HepG2 (cell line): Measurements from ENCODE around the gene HRH3. TPM values are rescaled to one million over a fixed set of nuclear protein-coding genes. Genes with fewer than 3 reads are reported as not detected.

Source experiments
- ARNT2 ChIP-seq: sonication (generic); formaldehyde crosslinking; IDR thresholded peaks from 2 replicates; pipeline ENCODE4 v1.8.0; 2022; ENCODE audit warnings: mild to moderate bottlenecking, low read depth, missing genetic modification reagents, moderate library complexity
- FOXO1 ChIP-seq: sonication (generic); formaldehyde crosslinking; IDR thresholded peaks from 2 replicates; pipeline ENCODE4 v1.4.0; 2020; ENCODE audit warnings: missing genetic modification reagents
- HOXA3 ChIP-seq: sonication (generic); formaldehyde crosslinking; IDR thresholded peaks from 2 replicates; pipeline ENCODE4 v1.5.0; 2020; ENCODE audit warnings: missing genetic modification reagents
- MAFG ChIP-seq: sonication (generic); formaldehyde crosslinking; IDR thresholded peaks from 2 replicates; pipeline ENCODE4 v1.5.1; 2020; ENCODE audit warnings: mild to moderate bottlenecking, missing genetic modification reagents
- MYC ChIP-seq: sonication (generic); formaldehyde crosslinking; IDR thresholded peaks from 2 replicates; pipeline ENCODE4 v1.9.0; 2021; ENCODE audit warnings: missing genetic modification reagents, borderline replicate concordance
- RAD51 ChIP-seq: fragments of 450-650 bp; IDR thresholded peaks from 2 replicates; pipeline ENCODE4 v1.6.1; 2016; ENCODE audit warnings: borderline replicate concordance
- RORA ChIP-seq: sonication (generic); formaldehyde crosslinking; IDR thresholded peaks from 2 replicates; pipeline ENCODE4 v1.5.0; 2020; ENCODE audit warnings: mild to moderate bottlenecking, missing genetic modification reagents, moderate library complexity
- SRY ChIP-seq: sonication (generic); formaldehyde crosslinking; IDR thresholded peaks from 2 replicates; pipeline ENCODE4 v1.8.0; 2022; ENCODE audit warnings: mild to moderate bottlenecking, missing genetic modification reagents
- TAF1 ChIP-seq: sonication (generic); formaldehyde crosslinking; IDR thresholded peaks from 2 replicates; pipeline ENCODE4 v1.4.0; 2020; ENCODE audit warnings: missing genetic modification reagents
- THAP11 ChIP-seq: IDR thresholded peaks from 2 replicates; pipeline ENCODE4 v1.6.1; 2016; ENCODE audit warnings: missing biosample characterization, missing genetic modification reagents
- YY1 ChIP-seq: IDR thresholded peaks from 2 replicates; pipeline ENCODE4 v1.6.1; 2011; ENCODE audit warnings: low read length, low read depth, moderate library complexity, mild to moderate bottlenecking; ENCODE audit not compliant: insufficient read depth, insufficient replicate concordance
- ZBTB10 ChIP-seq: sonication (generic); formaldehyde crosslinking; IDR thresholded peaks from 2 replicates; pipeline ENCODE4 v1.4.0; 2020; ENCODE audit warnings: missing genetic modification reagents, borderline replicate concordance
- ZKSCAN8 ChIP-seq: IDR thresholded peaks from 2 replicates; pipeline ENCODE4 v1.6.1; 2016; ENCODE audit warnings: borderline replicate concordance, missing genetic modification reagents, missing compliant biosample characterization
- ZNF101 ChIP-seq: sonication (generic); formaldehyde crosslinking; IDR thresholded peaks from 2 replicates; pipeline ENCODE4 v1.4.0; 2020; ENCODE audit warnings: mild to moderate bottlenecking, low read depth, missing genetic modification reagents, borderline replicate concordance
- ZNF616 ChIP-seq: sonication (generic); formaldehyde crosslinking; IDR thresholded peaks from 2 replicates; pipeline ENCODE4 v1.5.0; 2020; ENCODE audit warnings: low read depth, mild to moderate bottlenecking, missing genetic modification reagents
- ZNF883 ChIP-seq: sonication (generic); formaldehyde crosslinking; IDR thresholded peaks from 2 replicates; pipeline ENCODE4 v1.5.1; 2020; ENCODE audit warnings: mild to moderate bottlenecking, missing genetic modification reagents; ENCODE audit errors: not compliant biosample characterization
- polyA plus RNA-seq, 8 experiments: library from polyadenylated mRNA; depleted of rRNA in 3 of 8; stranded (reverse) in 7 of 8; unstranded in 1 of 8; fragments of >200 nt; fragmentation: Illumina TruSeq in 4 of 8; extraction: Trizol in 4 of 8; gene quantifications; 2 replicates each; pipeline versions ENCODE4 v1.2.1 to v1.2.3, GENCODE V29; 2011 to 2016; ENCODE audit warnings: low read depth in 4 of 8, missing spikeins in 1 of 8, mixed read lengths in 1 of 8; ENCODE audit not compliant: insufficient read depth in 1 of 8
- total RNA-seq, 5 experiments: library from RNA; depleted of rRNA; stranded (reverse); fragments of >200 nt; fragmentation: Illumina TruSeq; extraction: Trizol; gene quantifications; 2 replicates each; pipeline ENCODE4 v1.2.3, GENCODE V29; 2016; ENCODE audit warnings: low read depth in 1 of 5
- TF ChIP-seq, protein P1 (sequence below): fragments of 450-650 bp; IDR thresholded peaks from 2 replicates; pipeline ENCODE4 v1.6.1; 2017; ENCODE audit warnings: mild to moderate bottlenecking
- TF ChIP-seq, protein P2 (sequence below): sonication (generic); formaldehyde crosslinking; IDR thresholded peaks from 2 replicates; pipeline ENCODE4 v1.4.0; 2020; ENCODE audit warnings: missing genetic modification reagents
- TF ChIP-seq, protein P3 (sequence below): sonication (generic); formaldehyde crosslinking; IDR thresholded peaks from 2 replicates; pipeline ENCODE4 v1.9.0; 2021; ENCODE audit warnings: missing genetic modification reagents, borderline replicate concordance

HRH3 gene
- total and polyA plus RNA-seq, 2 of the 13 experiments (the other 11 are each of a cell fraction or from before 2014, with no cell fraction given) = 0.18 TPM; not detected in 1

DNA sequence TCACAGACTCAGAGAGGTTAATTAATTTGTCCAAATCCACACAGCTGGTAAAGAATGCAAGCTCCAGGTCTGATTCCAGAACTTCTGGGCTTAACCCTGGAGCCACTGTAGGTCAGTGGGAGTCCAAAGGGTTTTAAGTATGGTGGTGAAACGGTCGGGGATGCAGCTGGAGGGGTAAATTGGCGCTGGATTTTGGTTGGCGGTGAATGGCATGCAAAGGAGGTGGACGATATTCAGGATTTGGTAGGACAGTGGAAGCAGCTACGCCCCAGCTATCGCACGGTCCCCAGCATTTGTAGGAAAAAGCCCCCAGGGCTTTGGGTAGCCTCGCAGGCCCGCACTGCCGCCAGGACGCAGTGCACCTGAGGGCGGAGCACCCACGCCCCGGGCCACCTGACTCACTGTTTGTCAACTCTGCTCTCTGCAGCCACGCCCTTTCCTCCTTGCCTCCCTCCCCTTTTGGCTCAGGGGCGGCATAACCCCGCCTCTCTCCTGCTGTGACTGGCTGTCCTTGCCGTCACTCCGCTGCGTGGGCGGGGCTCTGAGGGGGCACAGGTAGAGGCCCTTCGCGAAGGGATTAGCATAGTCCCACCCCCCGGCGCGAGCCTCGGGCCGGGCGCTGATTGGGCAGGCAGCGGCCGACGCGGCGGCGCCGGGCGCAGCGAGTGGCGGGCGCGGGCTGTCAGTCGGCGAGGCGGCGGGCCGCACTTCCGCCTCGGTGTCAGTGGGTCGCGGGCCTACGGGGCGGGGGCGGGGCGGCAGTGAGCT is 17.9 kb upstream of the HRH3 start, which contains the start of gene OSBPL2 (continued):
- no peak for TF ChIP-seq SRY (CRISPR knock-in tag)
- peak; percentile 55; the same call in 1 of the 2 replicates for TF ChIP-seq MYC (CRISPR knock-in tag)
- TF ChIP-seq THAP11 (CRISPR knock-in tag) = peak; percentile 82
- TF ChIP-seq, protein P1, sequence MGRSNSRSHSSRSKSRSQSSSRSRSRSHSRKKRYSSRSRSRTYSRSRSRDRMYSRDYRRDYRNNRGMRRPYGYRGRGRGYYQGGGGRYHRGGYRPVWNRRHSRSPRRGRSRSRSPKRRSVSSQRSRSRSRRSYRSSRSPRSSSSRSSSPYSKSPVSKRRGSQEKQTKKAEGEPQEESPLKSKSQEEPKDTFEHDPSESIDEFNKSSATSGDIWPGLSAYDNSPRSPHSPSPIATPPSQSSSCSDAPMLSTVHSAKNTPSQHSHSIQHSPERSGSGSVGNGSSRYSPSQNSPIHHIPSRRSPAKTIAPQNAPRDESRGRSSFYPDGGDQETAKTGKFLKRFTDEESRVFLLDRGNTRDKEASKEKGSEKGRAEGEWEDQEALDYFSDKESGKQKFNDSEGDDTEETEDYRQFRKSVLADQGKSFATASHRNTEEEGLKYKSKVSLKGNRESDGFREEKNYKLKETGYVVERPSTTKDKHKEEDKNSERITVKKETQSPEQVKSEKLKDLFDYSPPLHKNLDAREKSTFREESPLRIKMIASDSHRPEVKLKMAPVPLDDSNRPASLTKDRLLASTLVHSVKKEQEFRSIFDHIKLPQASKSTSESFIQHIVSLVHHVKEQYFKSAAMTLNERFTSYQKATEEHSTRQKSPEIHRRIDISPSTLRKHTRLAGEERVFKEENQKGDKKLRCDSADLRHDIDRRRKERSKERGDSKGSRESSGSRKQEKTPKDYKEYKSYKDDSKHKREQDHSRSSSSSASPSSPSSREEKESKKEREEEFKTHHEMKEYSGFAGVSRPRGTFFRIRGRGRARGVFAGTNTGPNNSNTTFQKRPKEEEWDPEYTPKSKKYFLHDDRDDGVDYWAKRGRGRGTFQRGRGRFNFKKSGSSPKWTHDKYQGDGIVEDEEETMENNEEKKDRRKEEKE = no peak
- peak; percentile 81 for TF ChIP-seq ARNT2
- TF ChIP-seq, protein P2, sequence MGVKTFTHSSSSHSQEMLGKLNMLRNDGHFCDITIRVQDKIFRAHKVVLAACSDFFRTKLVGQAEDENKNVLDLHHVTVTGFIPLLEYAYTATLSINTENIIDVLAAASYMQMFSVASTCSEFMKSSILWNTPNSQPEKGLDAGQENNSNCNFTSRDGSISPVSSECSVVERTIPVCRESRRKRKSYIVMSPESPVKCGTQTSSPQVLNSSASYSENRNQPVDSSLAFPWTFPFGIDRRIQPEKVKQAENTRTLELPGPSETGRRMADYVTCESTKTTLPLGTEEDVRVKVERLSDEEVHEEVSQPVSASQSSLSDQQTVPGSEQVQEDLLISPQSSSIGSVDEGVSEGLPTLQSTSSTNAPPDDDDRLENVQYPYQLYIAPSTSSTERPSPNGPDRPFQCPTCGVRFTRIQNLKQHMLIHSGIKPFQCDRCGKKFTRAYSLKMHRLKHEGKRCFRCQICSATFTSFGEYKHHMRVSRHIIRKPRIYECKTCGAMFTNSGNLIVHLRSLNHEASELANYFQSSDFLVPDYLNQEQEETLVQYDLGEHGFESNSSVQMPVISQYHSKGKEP (CRISPR knock-in tag) = no peak
- no peak for TF ChIP-seq ZNF101 (CRISPR knock-in tag)
- TF ChIP-seq ZBTB10 (CRISPR knock-in tag) = 0 out of 2 replicates have a peak, but pooled peaks have one; percentile 61
- peak; percentile 19; the same call in 1 of the 2 replicates for TF ChIP-seq ZNF616 (CRISPR knock-in tag)
- no peak for TF ChIP-seq MAFG
- TF ChIP-seq, protein P3, sequence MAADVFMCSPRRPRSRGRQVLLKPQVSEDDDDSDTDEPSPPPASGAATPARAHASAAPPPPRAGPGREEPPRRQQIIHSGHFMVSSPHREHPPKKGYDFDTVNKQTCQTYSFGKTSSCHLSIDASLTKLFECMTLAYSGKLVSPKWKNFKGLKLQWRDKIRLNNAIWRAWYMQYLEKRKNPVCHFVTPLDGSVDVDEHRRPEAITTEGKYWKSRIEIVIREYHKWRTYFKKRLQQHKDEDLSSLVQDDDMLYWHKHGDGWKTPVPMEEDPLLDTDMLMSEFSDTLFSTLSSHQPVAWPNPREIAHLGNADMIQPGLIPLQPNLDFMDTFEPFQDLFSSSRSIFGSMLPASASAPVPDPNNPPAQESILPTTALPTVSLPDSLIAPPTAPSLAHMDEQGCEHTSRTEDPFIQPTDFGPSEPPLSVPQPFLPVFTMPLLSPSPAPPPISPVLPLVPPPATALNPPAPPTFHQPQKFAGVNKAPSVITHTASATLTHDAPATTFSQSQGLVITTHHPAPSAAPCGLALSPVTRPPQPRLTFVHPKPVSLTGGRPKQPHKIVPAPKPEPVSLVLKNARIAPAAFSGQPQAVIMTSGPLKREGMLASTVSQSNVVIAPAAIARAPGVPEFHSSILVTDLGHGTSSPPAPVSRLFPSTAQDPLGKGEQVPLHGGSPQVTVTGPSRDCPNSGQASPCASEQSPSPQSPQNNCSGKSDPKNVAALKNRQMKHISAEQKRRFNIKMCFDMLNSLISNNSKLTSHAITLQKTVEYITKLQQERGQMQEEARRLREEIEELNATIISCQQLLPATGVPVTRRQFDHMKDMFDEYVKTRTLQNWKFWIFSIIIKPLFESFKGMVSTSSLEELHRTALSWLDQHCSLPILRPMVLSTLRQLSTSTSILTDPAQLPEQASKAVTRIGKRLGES (CRISPR knock-in tag) = no peak
- no peak for TF ChIP-seq RORA (CRISPR knock-in tag)
- TF ChIP-seq ZNF883 = peak; percentile 85
- peak; percentile 30; the same call in 1 of the 2 replicates for TF ChIP-seq HOXA3 (CRISPR knock-in tag)
- TF ChIP-seq ZKSCAN8 = 0 out of 2 replicates have a peak, but pooled peaks have one; percentile 28
- TF ChIP-seq TAF1 (CRISPR knock-in tag) = peak; percentile 5; the same call in 1 of the 2 replicates
- peak; percentile 43; the same call in 1 of the 2 replicates for TF ChIP-seq FOXO1
- TF ChIP-seq RAD51 = peak; percentile 65
- peak; percentile 38 for TF ChIP-seq YY1
